ENCODE results near the gene AKAP9.
"Not testable (repeated sequence)": the region's sequence is repeated elsewhere in the genome, so short reads cannot be mapped to it uniquely, and the experiment has no call there.

Gene AKAP9

GRCh38 chr7:91940572-91941341 is at the start of gene AKAP9:
Gene AKAP9, plus strand, starts transcription at chr7:91940862. Its CDS starts 238 bp downstream, at chr7:91941100.
- peak; percentile 71 to 80 for DNase-seq (ENCODE audit: low read depth in 1 of 2, low spot score in 1 of 2)

DNA sequence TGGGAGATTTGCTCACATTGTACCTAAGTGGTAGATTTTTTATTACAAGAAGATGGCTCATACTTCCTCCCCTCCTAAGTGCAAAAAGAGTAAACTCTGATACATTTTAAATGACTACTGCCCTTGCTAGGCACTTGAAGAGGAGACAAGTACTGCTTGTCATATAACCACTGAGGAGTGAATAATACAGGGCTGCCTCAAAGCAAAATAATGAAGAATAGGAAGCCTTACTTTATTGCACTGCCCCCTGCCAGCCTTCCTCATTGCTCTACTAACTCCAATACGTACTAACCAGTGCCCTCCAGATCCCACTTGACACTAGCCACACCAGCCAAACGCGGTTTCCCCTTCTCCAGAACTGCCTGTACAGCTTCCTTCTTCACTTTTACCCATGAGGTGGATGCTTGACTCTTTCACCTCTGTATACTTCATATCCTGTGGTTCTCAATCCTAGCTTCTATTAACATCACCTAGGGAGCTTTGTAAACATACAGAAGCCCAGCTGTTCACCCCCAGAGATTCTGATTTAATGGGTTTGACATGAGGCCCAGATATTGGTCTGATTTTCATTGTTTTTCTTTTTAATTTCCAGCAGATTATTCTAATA is 48.5 kb upstream of the AKAP9 start:
- DNase-seq (ENCODE audit: low read depth in 1 of 2, low spot score in 1 of 2): no peak

- no peak for DNase-seq (ENCODE audit: low read depth in 1 of 2, low spot score in 1 of 2)
Observed at GRCh38 chr7:91892821-91893340, 47.8 kb upstream of the AKAP9 start.

- not testable (repeated sequence) for DNase-seq (ENCODE audit: low read depth in 1 of 2, low spot score in 1 of 2)
Observed at GRCh38 chr7:91893699-91894098, 47.0 kb upstream of the AKAP9 start.

GRCh38 chr7:91894781-91895480 is 45.7 kb upstream of the AKAP9 start:
- no peak for DNase-seq (ENCODE audit: low read depth in 1 of 2, low spot score in 1 of 2)

DNA sequence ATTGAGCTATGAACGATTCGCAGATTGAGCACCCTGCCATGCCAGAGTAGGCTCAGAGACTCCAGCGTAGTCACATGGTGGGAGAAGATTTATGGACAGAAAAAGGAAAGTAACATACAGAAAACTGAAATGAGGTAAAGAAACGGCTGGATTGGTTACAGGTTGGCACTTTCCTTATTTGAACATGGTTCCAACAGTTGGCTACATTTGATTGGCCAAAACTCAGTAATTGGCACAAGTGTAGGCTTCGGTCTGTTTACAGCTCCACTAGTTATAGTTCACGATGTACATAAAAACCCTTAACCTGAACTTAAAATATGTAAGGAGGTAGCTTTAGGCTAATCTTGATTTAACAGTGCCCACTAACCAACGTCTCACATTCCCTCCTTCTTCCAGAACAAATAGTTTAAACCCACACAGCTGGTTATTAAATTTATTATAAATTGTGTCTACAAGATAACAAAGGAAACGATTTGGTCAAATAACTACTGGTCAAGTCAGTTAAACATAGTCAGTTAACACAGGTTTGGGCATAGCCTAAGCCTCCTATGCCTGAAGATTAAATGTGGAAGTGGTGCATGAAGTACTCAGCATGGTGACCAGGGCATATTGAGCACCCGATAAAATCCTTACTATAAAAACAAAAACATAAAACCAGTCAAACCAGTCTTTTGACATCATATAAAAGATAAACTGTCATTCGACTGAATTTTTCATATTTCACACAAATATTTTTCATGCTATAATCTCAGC is 42.2 kb upstream of the AKAP9 start:
- DNase-seq (ENCODE audit: low read depth in 1 of 2, low spot score in 1 of 2): no peak

DNA sequence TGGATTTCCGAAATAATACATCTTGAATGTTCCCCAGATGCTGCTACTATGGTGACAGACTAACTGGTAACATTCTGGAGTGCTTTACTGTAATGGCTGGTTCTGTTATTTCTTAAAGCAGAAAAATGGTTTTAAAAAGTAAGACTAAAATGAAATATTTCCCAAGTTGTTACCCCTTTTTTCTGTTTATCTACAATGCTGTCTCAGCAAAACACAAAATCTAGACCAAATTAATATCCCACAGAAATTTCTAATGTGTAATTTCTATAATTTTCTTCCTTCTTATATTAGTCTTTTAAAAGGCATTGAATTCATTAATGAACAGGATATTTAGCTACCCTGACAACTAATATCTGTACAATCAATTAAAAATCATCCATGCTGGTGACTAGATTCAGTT is 41.1 kb upstream of the AKAP9 start:
- no peak for DNase-seq (ENCODE audit: low read depth in 1 of 2, low spot score in 1 of 2)

DNA sequence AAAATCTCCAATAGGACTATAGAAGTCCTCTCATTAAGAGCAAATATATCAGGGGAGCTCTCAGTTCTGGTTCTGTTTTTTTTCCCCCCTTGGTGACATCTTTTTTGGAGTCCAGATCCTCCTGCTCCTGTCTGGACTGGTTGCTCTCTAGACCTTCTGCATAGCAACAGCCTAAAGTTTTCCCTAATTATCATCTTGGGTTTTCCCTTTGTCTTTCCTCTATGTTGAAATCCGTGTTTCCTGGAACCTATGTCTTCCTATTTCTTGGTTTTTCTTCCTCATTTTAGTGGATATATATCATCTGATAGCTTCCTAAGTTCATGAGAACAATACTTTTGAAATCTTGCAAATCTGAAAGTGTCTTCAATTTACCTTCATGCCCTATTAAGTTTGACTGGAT is 30.5 kb upstream of the AKAP9 start:
- DNase-seq (ENCODE audit: low read depth in 1 of 2, low spot score in 1 of 2): no peak

- DNase-seq (ENCODE audit: low read depth in 1 of 2, low spot score in 1 of 2): no peak
Observed at GRCh38 chr7:91911121-91911520, 29.5 kb upstream of the AKAP9 start.

DNA sequence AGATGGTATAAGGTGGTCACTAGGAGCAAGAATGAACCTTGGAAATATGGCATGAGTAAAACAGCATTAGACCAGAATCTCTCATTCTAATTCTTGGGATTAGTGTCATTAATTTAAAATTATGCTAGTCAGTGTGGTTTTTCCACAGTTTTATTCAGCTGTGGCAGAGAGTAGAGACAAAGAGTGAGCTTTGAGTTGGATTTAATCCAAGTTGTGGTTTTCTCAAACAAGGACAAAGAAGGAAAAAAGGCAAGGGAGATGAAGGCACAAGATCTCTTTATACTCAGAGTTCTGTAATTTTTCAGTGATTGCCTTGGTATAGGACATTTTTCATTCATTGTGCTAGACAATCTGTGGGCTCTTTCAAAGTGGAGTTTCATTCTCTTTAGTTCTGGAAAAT is 28.2 kb upstream of the AKAP9 start:
- no peak for DNase-seq (ENCODE audit: low read depth in 1 of 2, low spot score in 1 of 2)

DNA sequence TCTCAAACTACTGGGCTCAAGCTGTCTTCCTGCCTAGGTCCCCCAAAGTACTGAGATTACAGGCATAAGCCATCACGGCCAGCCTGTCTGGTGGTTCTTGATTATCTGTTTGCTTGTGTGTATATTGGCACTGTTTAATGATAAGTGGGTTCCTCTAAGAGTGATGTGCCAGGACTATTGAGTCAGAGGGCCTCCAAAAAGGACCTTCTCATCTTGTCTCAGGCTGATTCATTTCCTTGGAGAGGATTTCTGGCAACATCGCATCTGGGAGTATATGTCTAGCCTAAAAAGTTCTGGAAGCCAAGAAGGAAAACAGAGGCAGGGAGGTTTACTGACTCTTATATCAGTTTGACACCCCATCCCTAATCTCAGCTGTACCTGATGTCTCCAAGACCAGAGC is 27.1 kb upstream of the AKAP9 start:
- no peak for DNase-seq (ENCODE audit: low read depth in 1 of 2, low spot score in 1 of 2)

- no peak for DNase-seq (ENCODE audit: low read depth in 1 of 2, low spot score in 1 of 2)
Observed at GRCh38 chr7:91915401-91916050, 25.1 kb upstream of the AKAP9 start.

- no peak for DNase-seq (ENCODE audit: low read depth in 1 of 2, low spot score in 1 of 2)
Observed at GRCh38 chr7:91916051-91916440, 24.6 kb upstream of the AKAP9 start.

GRCh38 chr7:91918356-91918755 is 22.3 kb upstream of the AKAP9 start:
- DNase-seq (ENCODE audit: low read depth in 1 of 2, low spot score in 1 of 2): no peak

GRCh38 chr7:91922857-91923256 is 17.8 kb upstream of the AKAP9 start:
- no peak for DNase-seq (ENCODE audit: low read depth in 1 of 2, low spot score in 1 of 2)

DNA sequence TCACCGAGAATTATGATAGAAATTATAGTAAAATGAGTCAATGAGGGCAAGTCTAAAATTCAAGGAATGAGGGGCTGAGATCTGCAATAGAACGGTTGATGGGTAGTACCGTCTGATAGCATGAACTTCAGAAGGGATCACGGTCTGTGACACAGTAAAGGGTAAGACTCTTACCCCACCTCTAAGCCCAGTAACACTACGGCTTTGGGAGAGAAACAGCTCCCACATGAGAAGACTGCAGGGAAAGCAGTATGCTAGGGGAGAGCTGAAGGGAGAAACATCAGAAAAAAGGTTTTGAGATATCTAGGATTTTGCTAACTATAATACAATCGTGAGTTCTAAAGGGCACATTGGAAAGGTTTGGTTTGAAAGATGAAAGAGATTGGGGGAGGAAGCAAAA is 12.8 kb upstream of the AKAP9 start:
- DNase-seq (ENCODE audit: low read depth in 1 of 2, low spot score in 1 of 2): no peak

GRCh38 chr7:91929463-91929862 is 11.2 kb upstream of the AKAP9 start:
- DNase-seq (ENCODE audit: low read depth in 1 of 2, low spot score in 1 of 2): no peak

DNA sequence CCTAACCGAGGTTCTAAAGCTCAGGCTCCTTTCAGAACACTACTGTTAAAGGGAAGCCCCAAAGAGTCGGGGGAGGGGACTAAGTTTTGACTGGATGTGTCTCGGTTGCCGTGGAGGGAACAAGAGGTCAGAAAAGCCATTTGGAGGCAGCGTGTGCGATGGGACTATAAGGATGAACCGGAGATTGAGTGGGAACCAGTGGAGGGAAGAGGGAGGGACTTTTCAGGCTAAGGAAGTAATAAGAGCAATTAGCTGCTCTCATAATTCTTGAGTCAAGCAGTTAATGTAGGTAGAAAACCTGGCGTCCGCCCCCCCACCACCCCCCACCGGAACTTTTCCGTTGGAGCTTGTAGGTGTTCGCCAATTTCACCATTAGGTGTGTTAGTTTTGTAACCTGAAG is 491 bp upstream of the AKAP9 start:
- DNase-seq (ENCODE audit: low read depth in 1 of 2, low spot score in 1 of 2): peak in 1 of 2 donors; percentile 3

- peak in 1 of 2 donors; percentile 6 for DNase-seq (ENCODE audit: low read depth in 1 of 2, low spot score in 1 of 2)
Observed at GRCh38 chr7:91941450-91941849, 788 bp downstream of the AKAP9 start.

DNA sequence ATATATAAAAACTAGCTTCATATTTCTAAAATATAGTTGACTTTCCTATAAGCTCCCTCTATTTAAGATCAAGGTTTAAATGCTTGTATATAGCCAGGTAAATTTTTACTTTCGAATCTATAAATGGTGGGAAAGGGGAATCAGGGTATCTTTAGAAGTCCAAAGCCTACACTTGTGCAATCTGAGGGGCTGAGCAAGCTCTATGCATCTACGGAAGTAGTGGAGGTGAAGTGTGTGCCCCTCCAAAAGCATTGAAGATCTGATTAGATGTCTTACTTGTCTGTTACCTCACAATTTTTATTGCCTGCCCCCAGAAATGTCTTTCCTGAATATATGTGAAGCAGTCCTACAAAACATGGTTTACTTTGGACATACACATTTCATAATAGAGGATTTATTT is 1.6 kb downstream of the AKAP9 start:
- no peak for DNase-seq (ENCODE audit: low read depth in 1 of 2, low spot score in 1 of 2)

DNA sequence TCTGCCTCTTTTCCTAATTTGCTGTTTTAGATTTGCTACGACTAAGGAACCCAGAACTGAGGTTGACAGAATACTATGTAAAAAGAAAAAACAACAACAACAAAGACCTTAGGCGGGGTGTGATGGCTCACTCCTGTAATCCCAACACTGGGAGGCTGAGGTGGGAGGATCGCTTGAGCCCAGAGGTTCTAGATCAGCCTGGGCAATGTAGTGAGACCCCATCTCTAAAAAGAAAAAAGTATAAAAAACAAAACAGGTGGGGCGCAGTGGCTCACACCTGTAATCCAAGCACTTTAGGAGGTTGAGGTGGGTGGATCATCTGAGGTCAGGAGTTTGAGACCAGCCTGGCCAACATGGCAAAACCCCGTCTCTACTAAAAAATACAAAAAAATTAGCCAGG is 4.3 kb downstream of the AKAP9 start:
- not testable (repeated sequence) for DNase-seq (ENCODE audit: low read depth in 1 of 2, low spot score in 1 of 2)

Data from stimulated activated CD4-positive, alpha-beta T cell treated with anti-CD3 and anti-CD28 coated beads, Interleukin-15, amount 100 ng/mL, for 1 hour (primary cell).